SK-MEL-5 (cell line): ENCODE results near the gene SLC6A19. TPM values are rescaled to one million over a fixed set of nuclear protein-coding genes. Genes with fewer than 3 reads are reported as not detected.
"Not testable (repeated sequence)": the region's sequence is repeated elsewhere in the genome, so short reads cannot be mapped to it uniquely, and the experiment has no call there.

Source experiments
- DNase-seq: peaks from one replicate; pipeline ENCODE4 v3.0.0-alpha.2; 2016; ENCODE audit warnings: low read depth, low spot score
- in situ Hi-C: cut with HindIII; loops from 2 replicates; pipeline ENCODE4 v1.10.0; 2016; ENCODE audit warnings: low sequenced_read_pairs, high pct_unique_total_duplicates, low pct_unique_long_range_greater_than_20kb
- total RNA-seq: library from RNA; depleted of rRNA; stranded (reverse); fragments of >200 nt; shearing (Covaris generic); gene quantifications from 2 replicates; pipeline ENCODE4 v1.2.3, GENCODE V29; 2014

The SLC6A19 gene
- total RNA-seq, 1 experiment from 2014 or later = not detected

DNA sequence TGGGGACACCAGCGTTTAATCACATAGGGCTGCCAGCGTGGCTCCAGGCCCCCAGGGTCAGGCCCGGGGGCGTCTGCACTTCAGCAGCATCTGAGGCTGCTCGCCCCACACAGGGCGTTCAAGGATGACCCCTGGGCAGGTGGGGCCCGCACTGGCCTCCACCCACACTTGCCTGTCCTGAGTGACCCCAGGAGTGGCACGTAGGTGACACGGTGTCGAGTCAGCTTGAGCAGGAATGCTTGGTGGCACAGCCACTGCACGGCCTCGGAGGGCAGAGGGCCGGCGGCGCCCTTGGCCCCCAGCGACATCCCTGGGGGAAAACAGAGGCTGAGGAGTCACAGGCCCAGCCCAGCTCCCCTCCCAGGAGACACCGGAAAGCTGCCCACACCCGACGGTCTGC, 52.8 kb downstream of the SLC6A19 start:
- no peak for DNase-seq

GRCh38 chr5:1255081-1255561, 53.7 kb downstream of the SLC6A19 start:
- in situ Hi-C loops = no loop called here
- no peak for DNase-seq

More for the DNA sequence above, 52.8 kb downstream of the SLC6A19 start:
- in situ Hi-C loops = no loop called here

DNA sequence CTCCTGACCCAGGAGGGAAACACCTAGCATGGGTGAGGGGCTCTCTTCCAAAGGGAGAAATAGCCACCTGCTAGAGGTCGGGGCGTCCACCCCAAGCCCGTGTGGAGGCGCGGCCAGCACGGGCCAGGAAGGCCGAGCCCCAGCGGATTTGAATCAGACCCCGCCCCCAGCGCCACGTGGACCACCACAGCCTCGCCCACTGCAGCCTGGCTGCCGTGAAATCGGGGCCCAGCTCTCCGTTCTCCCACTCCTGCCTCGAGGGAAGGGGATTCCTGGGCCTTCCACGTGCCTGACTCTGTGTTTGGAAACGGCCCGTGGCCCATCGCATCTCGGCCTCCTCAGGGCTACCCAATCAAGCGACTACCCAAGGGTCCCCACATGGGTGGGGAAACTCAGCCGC, 55.4 kb downstream of the SLC6A19 start:
- no peak for DNase-seq
- in situ Hi-C loops = no loop called here

DNA sequence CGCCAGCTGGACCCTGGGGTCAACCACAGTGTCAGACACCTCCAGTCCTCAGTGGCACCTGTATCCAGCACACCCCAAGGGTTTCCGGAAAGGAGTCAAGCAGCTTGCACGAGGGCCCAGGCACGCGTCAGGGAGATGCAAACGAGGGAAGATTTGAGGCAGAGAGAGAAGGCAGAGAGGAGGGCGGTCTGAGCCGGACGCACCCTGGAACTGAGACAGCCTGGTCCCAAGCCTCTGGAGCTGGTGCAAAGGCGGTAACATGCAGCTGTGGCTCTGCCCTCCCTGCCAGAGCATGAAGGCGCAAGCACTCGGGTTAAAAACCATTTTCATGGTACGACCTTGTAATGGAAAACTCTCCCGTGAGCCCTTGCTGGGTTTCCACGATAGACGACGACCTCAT, 56.0 kb downstream of the SLC6A19 start:
- DNase-seq = no peak
- in situ Hi-C loops = no loop called here

DNA sequence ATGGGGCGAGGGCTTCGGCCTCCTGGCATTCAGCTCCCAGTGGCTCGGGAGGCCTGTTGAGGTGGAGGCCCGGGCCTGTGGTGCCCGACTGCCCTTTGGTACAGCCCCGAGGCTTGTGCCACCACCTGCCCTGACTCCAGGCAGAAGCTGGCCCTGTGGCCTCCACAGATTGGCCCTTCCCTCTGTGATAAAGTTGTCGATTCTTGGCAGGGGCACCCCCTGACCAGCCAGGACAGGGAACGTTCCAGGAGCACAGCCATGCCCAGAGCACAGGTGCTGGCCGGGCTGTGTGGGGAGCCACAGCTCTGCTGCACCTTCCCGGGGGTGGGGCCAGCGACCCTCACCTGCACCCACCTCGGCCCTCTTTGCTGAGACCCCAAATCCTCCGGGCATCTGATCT, 56.4 kb downstream of the SLC6A19 start:
- in situ Hi-C loops = no loop called here

DNA sequence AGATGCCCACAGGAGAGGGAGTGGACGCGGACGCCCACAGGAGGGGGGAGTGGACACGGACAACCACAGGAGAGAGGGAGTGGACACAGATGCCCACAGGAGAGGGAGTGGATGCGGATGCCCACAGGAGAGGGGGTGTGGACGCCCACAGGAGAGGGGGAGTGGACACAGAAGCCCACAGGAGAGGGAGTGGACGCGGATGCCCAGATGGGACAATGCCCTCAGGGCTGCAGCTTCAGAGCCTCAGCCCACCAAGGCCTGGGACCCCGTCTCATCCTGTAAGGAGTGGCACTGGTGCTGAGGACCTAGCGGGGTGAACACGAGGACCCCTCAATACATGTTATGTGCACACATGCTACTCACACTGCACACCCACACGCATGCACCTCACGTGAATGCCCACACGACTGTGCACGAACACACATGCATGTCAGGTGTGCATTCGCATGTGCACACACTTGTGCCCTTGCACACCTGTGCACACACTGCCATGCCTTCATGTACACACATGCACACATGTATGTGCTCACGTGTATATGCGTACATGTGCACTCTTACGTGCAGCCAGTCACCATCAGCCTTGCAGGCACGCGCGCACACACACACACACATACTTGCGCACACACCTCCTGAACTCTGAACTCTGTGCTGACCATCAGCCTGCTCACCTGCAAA, 58.5 kb downstream of the SLC6A19 start:
- in situ Hi-C loops = no loop called here
- no peak for DNase-seq

More for the DNA sequence above, 56.4 kb downstream of the SLC6A19 start:
- DNase-seq = no peak

DNA sequence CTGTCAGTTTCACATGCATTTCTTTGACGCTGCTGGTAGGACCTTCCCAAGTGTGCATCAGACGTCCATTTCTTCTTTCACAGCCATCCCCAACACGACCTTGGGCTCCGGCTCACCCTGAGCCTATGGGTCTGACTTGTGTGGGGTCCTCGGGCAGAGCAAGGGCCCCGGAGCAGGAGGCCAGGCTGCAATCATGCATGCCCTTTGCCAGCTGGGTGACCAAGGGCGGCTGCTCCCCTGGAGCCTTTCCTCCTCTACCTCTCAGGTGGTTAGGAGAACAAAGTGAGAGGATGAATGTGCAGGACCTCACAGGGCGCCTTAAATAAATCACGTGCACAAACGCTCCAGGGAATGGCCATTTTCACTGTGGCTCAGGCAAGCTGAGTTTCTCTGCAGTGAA, 60.2 kb downstream of the SLC6A19 start:
- in situ Hi-C loops = no loop called here
- DNase-seq = no peak

DNA sequence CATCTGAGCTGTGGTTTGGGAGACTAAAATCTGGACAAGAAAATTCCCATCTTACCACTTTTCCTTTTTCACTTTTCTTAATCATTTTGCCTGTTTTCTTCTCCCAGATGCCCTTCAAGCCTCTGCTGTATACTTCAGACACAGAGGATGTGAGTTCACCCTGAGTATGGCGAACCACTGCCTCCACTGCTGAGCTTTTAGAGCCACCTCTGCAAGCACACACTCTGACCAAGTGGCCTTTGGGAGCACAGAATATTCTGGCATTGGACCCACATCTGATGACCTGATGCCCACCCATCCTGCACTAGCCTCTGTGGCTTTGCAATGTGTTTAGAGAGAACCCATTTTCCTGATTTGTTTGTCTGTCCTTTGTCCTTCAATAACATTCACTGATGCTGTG, 61.0 kb downstream of the SLC6A19 start:
- DNase-seq = no peak
- in situ Hi-C loops = no loop called here

DNA sequence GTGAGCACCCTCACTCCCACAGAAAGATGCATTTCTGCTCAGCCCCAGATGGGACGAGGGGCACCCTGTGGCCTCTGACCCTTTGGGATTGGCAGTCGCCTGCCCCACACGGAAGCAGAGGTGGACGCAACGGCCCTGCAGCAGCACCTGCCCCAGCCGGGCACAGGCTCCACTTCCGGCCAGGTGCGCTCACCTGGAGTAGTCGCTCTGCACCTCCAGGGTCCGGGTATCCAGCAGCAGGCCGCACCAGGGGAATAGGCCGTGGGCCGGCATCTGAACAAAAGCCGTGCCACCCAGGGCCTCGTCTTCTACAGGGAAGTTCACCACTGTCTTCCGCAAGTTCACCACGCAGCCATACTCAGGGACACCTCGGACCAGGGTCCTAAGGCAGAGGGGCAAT, 62.8 kb downstream of the SLC6A19 start:
- DNase-seq = no peak
- in situ Hi-C loops = no loop called here

DNA sequence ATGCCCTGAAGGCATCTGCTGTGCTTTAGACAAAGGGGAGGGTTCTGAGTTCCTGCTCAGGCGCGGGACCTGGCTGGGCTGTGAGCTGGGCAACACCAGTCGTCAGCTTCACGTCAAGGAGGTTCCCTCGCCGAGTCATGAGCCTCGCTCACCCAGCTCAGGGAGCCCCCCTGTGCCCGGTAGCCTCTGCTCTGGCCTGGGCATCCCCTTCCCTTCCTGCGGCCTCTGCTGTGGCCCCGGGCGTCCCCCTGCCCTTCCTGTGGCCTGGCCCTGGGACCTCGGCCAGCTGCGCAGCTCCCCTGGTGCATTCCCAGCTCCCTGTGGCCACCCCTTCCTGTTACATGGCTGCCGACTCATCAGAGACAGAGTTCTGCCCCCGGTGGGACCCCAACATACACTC, 63.6 kb downstream of the SLC6A19 start:
- no peak for DNase-seq
- in situ Hi-C loops = no loop called here

GRCh38 chr5:1265461-1266455, 64.4 kb downstream of the SLC6A19 start:
- in situ Hi-C loops = no loop called here

GRCh38 chr5:1266791-1267190, 65.4 kb downstream of the SLC6A19 start:
- in situ Hi-C loops = no loop called here
- DNase-seq = no peak

More at GRCh38 chr5:1265461-1266455, 64.4 kb downstream of the SLC6A19 start:
- no peak for DNase-seq

DNA sequence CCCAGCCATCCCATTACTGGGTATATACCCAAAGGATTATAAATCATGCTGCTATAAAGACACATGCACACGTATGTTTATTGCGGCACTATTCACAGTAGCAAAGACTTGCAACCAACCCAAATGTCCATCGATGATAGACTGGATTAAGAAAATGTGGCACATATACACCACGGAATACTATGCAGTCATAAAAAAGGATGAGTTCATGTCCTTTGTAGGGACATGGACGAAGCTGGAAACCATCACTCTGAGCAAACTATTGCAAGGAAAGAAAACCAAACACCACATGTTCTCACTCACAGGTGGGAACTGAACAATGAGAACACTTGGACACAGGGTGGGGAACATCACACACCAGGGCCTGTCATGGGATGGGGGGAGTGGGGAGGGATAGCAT, 66.1 kb downstream of the SLC6A19 start:
- DNase-seq, in situ Hi-C loops: not testable (repeated sequence)

DNA sequence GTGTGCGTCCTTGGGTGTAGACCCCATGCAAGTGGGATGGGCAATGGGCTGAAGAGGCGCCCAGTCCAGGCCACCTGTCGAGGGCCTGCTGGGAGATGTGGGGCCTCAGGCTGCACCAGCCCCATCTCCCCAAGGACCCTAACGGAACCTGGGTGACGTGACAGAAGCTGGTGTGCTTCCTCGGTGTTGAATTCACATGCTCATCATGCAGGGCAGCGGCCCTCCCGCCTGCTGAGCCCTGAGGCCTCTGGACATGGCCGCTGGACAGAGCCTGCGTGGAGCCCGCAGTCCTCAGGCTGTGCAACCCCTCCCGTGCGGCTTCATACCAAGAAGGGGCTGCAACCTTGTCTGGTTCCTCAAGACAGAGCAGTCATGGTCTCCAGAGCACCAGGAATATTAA, 66.7 kb downstream of the SLC6A19 start:
- no peak for DNase-seq
- in situ Hi-C loops = no loop called here

GRCh38 chr5:1268666-1269065, 67.3 kb downstream of the SLC6A19 start:
- in situ Hi-C loops = no loop called here
- DNase-seq = no peak

DNA sequence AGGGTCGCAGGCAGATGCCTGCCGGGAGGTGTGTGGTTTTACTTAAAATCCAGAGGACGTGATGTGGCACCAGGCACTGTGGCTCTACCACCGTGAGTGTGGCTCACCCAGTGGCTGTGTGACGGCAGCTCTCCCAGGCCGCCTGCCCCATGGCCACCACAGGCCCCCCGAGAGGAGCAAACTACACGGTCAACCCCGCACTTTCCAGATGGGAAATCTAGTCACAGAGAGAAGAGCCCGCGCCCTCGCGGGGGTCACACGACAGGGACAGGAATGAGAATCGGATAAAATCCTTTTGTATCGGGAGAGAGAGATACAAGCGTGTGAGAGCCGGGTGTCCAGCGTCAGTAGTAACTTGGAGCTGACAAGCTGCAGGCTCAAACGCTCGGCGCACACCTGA, 69.0 kb downstream of the SLC6A19 start:
- in situ Hi-C loops = no loop called here
- no peak for DNase-seq

- in situ Hi-C loops = no loop called here
These were observed 69.8 kb downstream of the SLC6A19 start for GRCh38 chr5:1270933-1271914.

More at GRCh38 chr5:1270933-1271914, 69.8 kb downstream of the SLC6A19 start:
- no peak for DNase-seq
